GM11168 (cell line): Measurements from ENCODE around the gene KCNG2.
"Not testable (repeated sequence)": the region's sequence is repeated elsewhere in the genome, so short reads cannot be mapped to it uniquely, and the experiment has no call there.

ENCODE experiments used
- in situ Hi-C: fragments of 300-500 bp; cut with MboI; formaldehyde crosslinking; loops from one replicate; pipeline ENCODE4 v1.12.0; 2022; ENCODE audit warnings: low sequenced_read_pairs; ENCODE audit not compliant: unreplicated experiment

The KCNG2 gene

GRCh38 chr18:79865951-79866350 lies 68.2 kb downstream of the KCNG2 start:
- in situ Hi-C loops, result not testable (repeated sequence)

DNA sequence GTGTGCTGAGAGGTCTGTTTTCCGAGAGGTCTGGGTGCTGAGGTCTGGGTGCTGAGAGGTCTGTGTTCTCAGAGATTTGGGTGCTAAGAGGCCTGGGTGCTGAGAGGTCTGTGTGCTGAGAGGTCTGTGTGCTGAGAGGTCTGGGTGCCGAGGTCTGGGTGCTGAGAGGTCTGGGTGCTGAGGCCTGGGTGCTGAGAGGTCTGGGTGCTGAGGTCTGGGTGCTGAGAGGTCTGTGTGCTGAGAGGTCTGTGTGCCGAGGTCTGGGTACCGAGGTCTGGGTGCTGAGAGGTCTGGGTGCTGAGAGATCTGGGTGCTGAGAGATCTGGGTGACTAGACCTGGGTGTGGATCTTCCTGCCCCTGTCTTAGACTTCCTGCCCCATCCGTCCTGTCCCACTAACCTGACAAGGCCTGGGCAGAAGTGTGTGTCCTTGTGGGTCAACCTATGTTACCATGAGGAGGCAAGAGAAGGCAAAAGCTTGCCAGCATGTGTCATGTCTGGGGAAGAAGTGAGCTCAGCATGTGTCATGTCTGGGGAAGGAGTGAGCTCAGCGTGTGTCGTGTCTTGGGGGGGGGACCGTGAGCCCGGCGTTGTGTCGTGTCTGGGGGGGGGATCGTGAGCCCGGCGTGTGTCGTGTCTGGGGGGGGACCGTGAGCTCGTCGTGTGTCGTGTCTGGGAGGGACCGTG lies 69.3 kb downstream of the KCNG2 start:
- in situ Hi-C loops, result no loop called here

GRCh38 chr18:79867666-79868065 lies 69.9 kb downstream of the KCNG2 start:
- in situ Hi-C loops, result no loop called here

DNA sequence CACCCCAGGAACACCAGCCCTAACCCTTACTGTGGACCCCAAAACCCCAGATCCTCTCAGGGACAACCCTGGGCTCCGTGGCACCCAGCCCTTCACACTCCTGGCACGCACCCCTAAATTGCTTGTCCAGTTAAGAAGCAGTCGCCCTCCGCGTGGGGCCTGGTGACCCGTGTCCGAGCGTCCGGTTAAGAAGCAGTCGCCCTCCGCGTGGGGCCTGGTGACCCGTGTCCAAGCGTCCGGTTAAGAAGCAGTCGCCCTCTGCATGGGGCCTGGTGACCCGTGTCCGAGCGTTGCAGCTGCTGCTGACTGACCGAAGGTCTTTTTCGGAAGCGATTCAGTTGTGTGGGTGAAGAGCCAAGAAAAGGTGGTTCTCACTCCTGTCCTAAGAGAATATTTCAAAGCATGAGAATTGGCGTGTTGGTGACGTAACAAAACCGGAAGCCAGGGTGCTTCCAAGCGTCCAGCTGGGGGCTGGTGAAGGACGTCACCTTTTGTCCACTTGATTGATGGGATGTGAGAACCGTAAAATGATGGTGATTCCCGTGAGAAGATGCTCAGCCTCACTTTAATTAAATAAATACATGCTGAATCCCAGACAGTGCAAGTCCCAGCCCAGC lies 70.5 kb downstream of the KCNG2 start:
- in situ Hi-C loops, result no loop called here

- in situ Hi-C loops, result no loop called here
Observed at GRCh38 chr18:79868811-79869541, 71.2 kb downstream of the KCNG2 start.

- in situ Hi-C loops, result no loop called here
Observed at GRCh38 chr18:79869591-79870300, 72.0 kb downstream of the KCNG2 start.

DNA sequence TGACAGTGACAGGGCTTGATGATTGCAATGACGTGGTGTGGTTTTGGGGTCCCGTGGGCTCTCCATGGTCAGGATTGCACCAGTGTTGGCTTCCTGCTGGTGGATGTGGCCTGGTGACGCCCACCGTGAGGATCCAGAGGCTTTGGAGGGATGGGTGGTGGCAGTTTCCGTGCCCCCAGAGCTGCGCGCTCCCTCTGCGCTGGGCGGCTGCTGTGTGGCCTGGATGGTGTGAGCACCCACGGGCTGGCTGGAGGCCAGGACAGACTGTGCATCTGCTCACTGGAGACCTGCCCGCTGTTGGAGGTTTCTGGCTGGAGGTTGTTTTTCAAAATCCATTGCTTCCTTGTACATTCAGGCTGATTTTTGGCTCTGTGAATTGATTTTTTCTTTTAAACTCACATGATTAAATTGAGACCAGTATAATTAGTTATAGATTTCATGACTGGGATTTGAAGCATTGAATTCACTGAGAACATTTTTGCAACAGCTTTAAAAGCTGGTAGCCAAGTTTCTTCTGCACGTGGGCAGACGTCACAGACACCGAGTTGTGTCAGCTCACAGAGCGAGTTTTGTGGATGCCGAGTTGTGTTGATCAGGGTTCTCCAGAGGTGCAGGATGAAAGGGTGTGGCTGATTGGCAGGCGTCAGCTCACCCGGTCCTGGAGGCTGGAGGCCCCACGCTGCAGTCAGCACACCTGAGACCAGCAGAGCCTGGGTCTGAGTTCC lies 72.7 kb downstream of the KCNG2 start:
- in situ Hi-C loops, result no loop called here

DNA sequence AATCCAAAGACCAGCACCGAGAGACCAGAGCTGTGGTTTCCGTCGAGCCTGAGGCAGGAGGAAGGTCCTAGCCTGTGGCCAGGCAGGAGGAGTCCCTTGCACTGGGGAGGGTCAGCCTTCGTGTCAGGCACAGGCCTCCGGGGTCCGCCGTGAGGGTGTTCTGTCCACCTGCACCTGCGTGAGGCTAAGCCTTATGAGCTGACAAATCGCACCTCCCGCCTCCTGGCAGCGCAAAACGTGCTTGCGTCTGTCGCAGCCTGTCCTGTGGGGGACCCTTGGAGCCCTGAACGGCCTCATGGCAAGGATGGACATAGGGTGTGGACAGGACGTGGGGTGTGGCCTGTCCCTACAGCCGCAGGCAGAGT lies 73.3 kb downstream of the KCNG2 start:
- in situ Hi-C loops, result no loop called here

- in situ Hi-C loops, result no loop called here
Observed at GRCh38 chr18:79871481-79872091, 73.8 kb downstream of the KCNG2 start.

GRCh38 chr18:79872527-79873444 lies 75.0 kb downstream of the KCNG2 start:
- in situ Hi-C loops, result no loop called here

DNA sequence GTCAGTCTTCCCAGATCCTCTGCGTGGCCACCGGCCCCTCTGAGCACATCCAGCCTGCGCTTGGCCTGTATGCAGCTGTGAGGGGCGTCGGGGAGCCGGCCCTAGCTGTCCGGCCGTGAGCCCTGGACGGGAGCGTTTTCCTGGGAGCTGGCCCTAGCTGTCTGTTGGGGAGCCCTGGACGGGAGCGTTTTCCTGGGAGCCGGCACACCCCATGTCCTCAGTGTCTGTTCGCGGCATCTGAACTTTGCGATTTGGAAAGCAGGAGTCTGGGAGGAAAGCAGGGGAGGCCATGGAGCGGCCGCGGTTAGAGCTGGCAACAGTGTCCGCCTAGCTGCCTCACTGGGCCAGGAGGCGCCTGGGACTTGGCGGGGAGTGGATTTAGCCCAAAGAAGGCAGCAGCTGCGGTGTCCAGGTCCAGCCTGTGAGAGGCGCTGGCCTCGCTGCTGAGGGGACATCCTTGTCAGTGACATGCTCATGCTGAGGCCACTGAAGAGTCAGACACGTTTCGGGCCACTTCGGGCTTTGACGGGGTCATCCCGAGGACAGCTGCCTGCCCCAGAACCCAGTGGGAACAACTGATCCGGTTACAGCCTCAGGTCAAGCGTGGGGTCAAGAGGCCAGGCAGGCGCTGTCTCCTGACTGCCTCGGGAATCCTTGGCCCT lies 75.8 kb downstream of the KCNG2 start:
- in situ Hi-C loops, result no loop called here

DNA sequence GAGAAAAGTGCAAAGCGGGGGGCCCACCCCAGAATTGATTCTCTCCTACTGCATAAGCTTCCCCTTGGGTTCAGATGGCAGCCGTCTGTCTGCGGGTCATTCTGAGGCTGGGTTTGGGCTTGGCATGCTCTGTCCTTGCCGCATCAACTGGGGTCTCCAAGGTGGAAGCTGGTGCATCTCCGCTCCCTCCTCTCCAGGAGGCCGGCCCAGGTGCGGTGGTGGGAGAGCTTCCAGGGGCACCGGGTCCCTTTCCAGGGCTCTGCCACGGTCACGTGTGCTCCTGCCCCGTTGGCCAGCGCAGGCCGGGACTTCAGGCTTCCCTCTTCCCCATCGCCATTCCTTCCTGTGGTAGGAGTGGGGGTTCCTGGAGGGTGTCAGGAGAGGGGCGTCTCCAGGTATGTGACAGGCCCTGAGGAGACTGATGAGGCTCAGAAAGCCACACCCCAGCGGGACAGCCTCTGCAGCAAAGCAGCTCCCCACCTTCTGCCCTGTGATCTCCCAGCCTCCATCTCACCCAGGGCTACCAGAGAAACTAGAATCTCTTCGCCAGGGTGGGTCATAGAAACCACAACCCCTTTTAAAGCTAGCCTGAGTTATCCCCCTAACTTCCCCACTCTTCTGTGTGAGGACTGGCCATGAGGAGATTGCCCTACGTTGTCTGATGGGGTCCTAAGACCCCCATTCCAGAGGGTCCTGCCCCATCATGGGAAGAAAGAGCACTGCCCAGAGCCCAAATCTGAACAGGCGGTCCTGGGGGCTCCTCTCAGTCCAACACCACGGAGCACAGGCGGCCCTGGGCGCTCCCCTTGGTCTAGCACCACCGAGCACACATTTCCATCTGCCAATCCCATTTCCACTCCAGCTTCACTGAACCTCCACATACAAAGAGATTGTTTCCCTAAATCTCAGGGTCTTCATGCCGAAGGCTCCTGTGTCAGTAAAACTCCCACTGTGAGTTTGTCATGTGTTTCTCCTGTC lies 77.1 kb downstream of the KCNG2 start:
- in situ Hi-C loops, result no loop called here

DNA sequence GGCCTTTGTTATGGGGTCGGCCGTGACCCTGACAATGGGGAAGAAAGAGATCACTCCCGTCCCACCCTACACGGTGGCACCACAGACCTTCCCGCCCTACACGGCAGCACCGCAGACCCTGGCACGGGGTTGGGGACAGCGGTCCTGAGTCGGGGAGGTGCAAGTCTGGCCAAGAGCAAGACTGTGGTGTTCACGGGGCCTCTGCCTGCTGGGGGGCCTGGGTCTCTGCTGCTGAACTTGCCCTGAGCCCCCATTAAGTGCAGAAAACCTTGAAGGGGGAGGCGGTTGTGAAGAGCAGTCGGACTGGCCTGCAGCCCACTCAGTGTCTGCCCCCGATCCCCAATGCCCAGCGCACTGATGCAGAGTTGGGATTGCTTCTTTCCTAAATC lies 77.8 kb downstream of the KCNG2 start:
- in situ Hi-C loops, result no loop called here

DNA sequence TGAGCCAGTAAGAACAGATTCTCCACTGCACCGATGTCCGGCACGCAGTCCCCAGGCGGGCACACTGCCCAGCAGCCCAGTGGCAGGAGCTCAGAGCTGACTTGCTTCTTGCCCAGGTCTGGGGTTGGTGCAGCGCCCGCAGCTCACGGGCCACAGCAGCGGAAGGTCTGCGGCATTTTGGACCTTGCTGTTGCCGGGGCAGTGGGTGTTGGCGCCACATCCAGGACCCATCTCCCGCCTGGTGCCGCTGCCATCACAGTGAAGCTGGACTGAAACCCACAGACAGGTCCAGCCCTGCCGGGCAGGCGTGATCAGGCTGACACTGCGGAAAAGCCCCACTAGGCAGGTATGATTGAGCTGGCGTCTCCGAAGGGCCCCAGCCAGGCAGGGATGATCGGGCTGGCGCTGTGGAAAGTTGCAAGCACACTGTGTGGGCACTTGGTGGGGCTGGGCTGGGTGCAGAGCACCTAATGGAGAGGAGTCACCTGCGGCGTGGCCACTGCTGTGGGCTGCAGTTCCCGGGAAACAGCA lies 78.3 kb downstream of the KCNG2 start:
- in situ Hi-C loops, result no loop called here

- in situ Hi-C loops, result no loop called here
Observed at GRCh38 chr18:79876497-79876896, 78.8 kb downstream of the KCNG2 start.

DNA sequence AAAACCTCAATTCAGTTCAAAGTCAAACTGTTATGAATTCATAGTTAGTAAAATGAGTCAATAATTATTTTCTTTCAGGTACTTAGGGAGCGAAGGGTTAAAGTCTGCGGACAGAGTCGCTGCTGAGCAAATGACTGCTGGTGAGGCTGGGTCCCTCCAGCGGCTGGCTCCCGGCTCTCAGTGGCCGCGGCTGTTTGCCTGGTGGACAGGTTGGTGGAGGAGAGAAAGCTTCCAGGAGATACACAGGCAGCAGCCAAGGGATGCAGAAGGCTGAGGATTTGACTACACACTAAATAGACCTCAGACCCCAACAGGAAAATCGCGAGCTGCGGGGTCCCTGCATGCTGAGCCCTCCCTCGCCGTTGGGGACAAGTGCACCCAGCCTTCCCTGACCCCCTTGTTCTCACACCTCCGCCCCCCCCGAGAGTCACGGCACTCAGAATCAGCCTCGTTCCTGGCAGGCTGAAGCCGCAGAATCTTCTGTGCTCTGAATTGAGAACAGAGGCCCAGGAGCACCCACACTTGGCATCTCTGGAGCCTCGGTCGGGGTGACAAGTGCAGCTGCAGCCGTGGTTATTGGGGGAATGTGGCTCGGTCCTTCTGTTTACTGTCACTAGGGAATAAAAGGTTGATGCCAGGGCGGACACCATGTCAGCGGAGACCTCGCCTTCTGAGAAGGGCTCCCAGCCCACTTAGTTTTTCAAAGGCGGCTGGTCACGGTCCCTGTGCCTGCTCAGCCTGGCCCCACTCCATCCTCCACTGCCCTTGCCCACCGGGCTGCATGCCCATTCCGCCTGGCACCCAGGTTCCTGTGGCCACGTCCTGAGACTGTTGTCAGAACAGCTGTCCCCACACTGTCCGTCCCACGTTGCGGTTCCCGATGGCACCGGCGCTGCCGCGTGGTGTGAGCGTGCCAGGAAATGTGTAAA lies 79.7 kb downstream of the KCNG2 start:
- in situ Hi-C loops, result no loop called here
